HCT116 (cell line): ENCODE measurements around the gene PSKH1. TPM values are rescaled to one million over a fixed set of nuclear protein-coding genes. Genes with fewer than 3 reads are reported as not detected.

Experiments used
- ATAC-seq: fragments of 200-7000 bp; cut with Tn5 transposase; 2 replicates; pipeline ENCODE4 v1.9.1; 2020; ENCODE audit warnings: mild to moderate bottlenecking, moderate library complexity
- BruUV-seq: library from RNA; stranded (reverse); fragments of 400-500 nt; replicated peaks from 2 replicates; lab custom pipeline; 2021; lab: Mats Ljungman, UMichigan
- CTCF ChIA-PET: fragments of 300-600 bp; sonication (Branson Sonifier 250); formaldehyde crosslinking; loops from one replicate; lab custom pipeline; 2021; ENCODE audit warnings: antibody characterized with exemption; lab: Charles Lee
- POLR2A ChIA-PET: fragments of 300-600, 350-600 bp; sonication (Branson Sonifier 250); formaldehyde crosslinking; loops from one replicate; lab custom pipeline; 2021; ENCODE audit warnings: antibody characterized with exemption; lab: Charles Lee
- RAD21 ChIA-PET, 2 experiments: fragments of 300-600 bp; sonication (Branson Sonifier 250); formaldehyde crosslinking; loops; one replicate each; lab custom pipeline; 2023; ENCODE audit warnings: low total read pairs in 2 of 2; ENCODE audit not compliant: uncharacterized antibody in 2 of 2, unreplicated experiment in 2 of 2, low non-redundant PET in 1 of 2; lab: Charles Lee
- DNase-seq: peaks from one replicate; pipeline ENCODE4 v3.0.0-alpha.2; 2010; ENCODE audit warnings: low read depth, low spot score
- H2AFZ ChIP-seq: fragments of 200-600 bp; shearing (Covaris generic), sonication (generic); 2 replicates; pipeline ENCODE4 v1.6.1; 2017; ENCODE audit warnings: low read depth, mixed run types, mixed read lengths, antibody characterized with exemption, low read length; ENCODE audit not compliant: poor library complexity, severe bottlenecking
- H3K27ac ChIP-seq: 2 replicates; pipeline ENCODE4 v1.5.1; 2012; ENCODE audit warnings: low read depth, low read length
- H3K27me3 ChIP-seq: fragments of 200-600 bp; sonication (generic); 2 replicates; pipeline ENCODE4 v1.6.1; 2016; ENCODE audit warnings: mixed run types, low read length, mixed read lengths; ENCODE audit not compliant: insufficient read depth
- H3K36me3 ChIP-seq, 2 experiments: fragments of 200-500 bp in 1 of 2; fragments of 200-600 bp in 1 of 2; sonication (Bioruptor generic) in 1 of 2; sonication (generic) in 1 of 2; 2 replicates each; pipeline versions ENCODE4 v1.5.1 to v1.6.1; 2014 to 2016; ENCODE audit warnings: low read length in 2 of 2, inconsistent platforms in 1 of 2, mixed read lengths in 1 of 2, mixed run types in 1 of 2; ENCODE audit not compliant: insufficient read depth in 2 of 2, control insufficient read depth in 1 of 2
- H3K4me1 ChIP-seq, 2 experiments: fragments of 200-600 bp in 1 of 2; sonication (generic) in 1 of 2; 2 replicates each; pipeline versions ENCODE4 v1.5.1 to v1.6.1; 2012 to 2017; ENCODE audit warnings: low read length in 2 of 2, inconsistent platforms in 1 of 2, mild to moderate bottlenecking in 1 of 2, mixed read lengths in 1 of 2, mixed run types in 1 of 2, moderate library complexity in 1 of 2; ENCODE audit not compliant: insufficient read depth in 2 of 2, control insufficient read depth in 1 of 2
- H3K4me2 ChIP-seq: fragments of 200-600 bp; sonication (generic); 2 replicates; pipeline ENCODE4 v1.6.1; 2017; ENCODE audit warnings: mixed run types, low read length, mixed read lengths
- H3K4me3 ChIP-seq, 2 experiments: fragments of 200-600 bp in 1 of 2; sonication (generic) in 1 of 2; replicated peaks in 1 of 2; 2 replicates each; pipeline ENCODE4 v1.5.1; 2011 to 2016; ENCODE audit warnings: low read length in 2 of 2, control low read depth in 1 of 2, low read depth in 1 of 2, mild to moderate bottlenecking in 1 of 2, mixed read lengths in 1 of 2, mixed run types in 1 of 2
- H3K79me2 ChIP-seq: fragments of 200-600 bp; sonication (generic); 2 replicates; pipeline ENCODE4 v1.6.1; 2017; ENCODE audit warnings: mild to moderate bottlenecking, mixed run types, low read length, moderate library complexity, mixed read lengths; ENCODE audit not compliant: insufficient read depth
- H3K9ac ChIP-seq: fragments of 200-600 bp; sonication (generic); 2 replicates; pipeline ENCODE4 v1.6.1; 2016; ENCODE audit warnings: low read length, mixed read lengths
- H3K9me2 ChIP-seq: fragments of 200-600 bp; sonication (generic), shearing (Covaris generic); 2 replicates; pipeline ENCODE4 v1.6.1; 2017; ENCODE audit warnings: mixed run types, mild to moderate bottlenecking, moderate library complexity; ENCODE audit not compliant: insufficient read depth
- H3K9me3 ChIP-seq, 2 experiments: fragments of 200-500 bp in 1 of 2; fragments of 200-600 bp in 1 of 2; sonication (Bioruptor generic) in 1 of 2; sonication (generic) in 1 of 2; 2 replicates each; pipeline ENCODE4 v1.6.1; 2014 to 2017; ENCODE audit warnings: low read length in 2 of 2, mixed read lengths in 2 of 2, inconsistent platforms in 1 of 2, low read depth in 1 of 2, mild to moderate bottlenecking in 1 of 2, mixed run types in 1 of 2, moderate library complexity in 1 of 2; ENCODE audit not compliant: control insufficient read depth in 1 of 2, insufficient read depth in 1 of 2
- H4K20me1 ChIP-seq: fragments of 200-600 bp; sonication (generic), shearing (Covaris generic); 2 replicates; pipeline ENCODE4 v1.6.1; 2017; ENCODE audit warnings: mixed run types, mild to moderate bottlenecking, moderate library complexity; ENCODE audit not compliant: insufficient read depth
- CBX3 ChIP-seq: IDR thresholded peaks from 2 replicates; pipeline ENCODE4 v1.6.1; 2012; ENCODE audit warnings: low read depth
- CEBPB ChIP-seq: IDR thresholded peaks from 2 replicates; pipeline ENCODE4 v1.6.1; 2012; ENCODE audit warnings: low read depth
- EGR1 ChIP-seq: IDR thresholded peaks from 2 replicates; pipeline ENCODE4 v1.6.1; 2012; ENCODE audit warnings: low read depth
- ELF1 ChIP-seq: IDR thresholded peaks from 2 replicates; pipeline ENCODE4 v1.6.1; 2012; ENCODE audit warnings: low read depth, borderline replicate concordance
- EZH2phosphoT487 ChIP-seq: fragments of 200-600 bp; IDR thresholded peaks from 2 replicates; pipeline ENCODE4 v1.6.1; 2018; ENCODE audit warnings: antibody characterized with exemption, borderline replicate concordance
- FOSL1 ChIP-seq: IDR thresholded peaks from 2 replicates; pipeline ENCODE4 v1.6.1; 2012; ENCODE audit warnings: low read depth
- JUND ChIP-seq: IDR thresholded peaks from 2 replicates; pipeline ENCODE4 v1.6.1; 2012
- MAX ChIP-seq: IDR thresholded peaks from 2 replicates; pipeline ENCODE4 v1.6.1; 2012
- POLR2A ChIP-seq: IDR thresholded peaks from 2 replicates; pipeline ENCODE4 v1.7.0; 2011; ENCODE audit warnings: borderline replicate concordance; ENCODE audit not compliant: insufficient read depth, insufficient read length; ENCODE audit errors: extremely low read depth
- POLR2AphosphoS5 ChIP-seq: IDR thresholded peaks from 2 replicates; pipeline ENCODE4 v1.6.1; 2011; ENCODE audit warnings: mild to moderate bottlenecking, low read depth, low read length, moderate library complexity
- SIN3A ChIP-seq: IDR thresholded peaks from 2 replicates; pipeline ENCODE4 v1.6.1; 2012; ENCODE audit warnings: low read depth
- SP1 ChIP-seq: IDR thresholded peaks from 2 replicates; pipeline ENCODE4 v1.6.1; 2012; ENCODE audit warnings: low read depth
- YY1 ChIP-seq: IDR thresholded peaks from 2 replicates; pipeline ENCODE4 v1.6.1; 2011; ENCODE audit warnings: low read length, low read depth, moderate library complexity, mild to moderate bottlenecking; ENCODE audit not compliant: insufficient replicate concordance; ENCODE audit errors: extremely low read depth
- ZFX ChIP-seq: fragments of 450-650 bp; IDR thresholded peaks from 2 replicates; pipeline ENCODE4 v1.6.1; 2017
- intact Hi-C: fragments of 100-400 bp; cut with micrococcal nuclease; formaldehyde crosslinking; loops from 2 replicates; pipeline ENCODE4 v1.10.0; 2022
- total RNA-seq: library from RNA; stranded (reverse); gene quantifications from one replicate; pipeline ENCODE4 v1.2.1, GENCODE V29; 2021; ENCODE audit not compliant: unreplicated experiment
- TF ChIP-seq, protein P1 (sequence below): IDR thresholded peaks from 2 replicates; pipeline ENCODE4 v1.6.1; 2012; ENCODE audit warnings: low read depth
- TF ChIP-seq, protein P2 (sequence below), 3 experiments: fragments of 200-600 bp in 1 of 3; sonication (generic) in 1 of 3; IDR thresholded peaks in 2 of 3; conservative IDR thresholded peaks in 1 of 3; 2 replicates each; pipeline ENCODE4 v1.5.1; 2012 to 2017; ENCODE audit warnings: low read depth in 2 of 3, low read length in 2 of 3, antibody characterized with exemption in 1 of 3, borderline replicate concordance in 1 of 3, control low read depth in 1 of 3, mild to moderate bottlenecking in 1 of 3, mixed read lengths in 1 of 3, mixed run types in 1 of 3, moderate library complexity in 1 of 3; ENCODE audit not compliant: insufficient read depth in 1 of 3
- TF ChIP-seq, protein P3 (sequence below): IDR thresholded peaks from 2 replicates; pipeline ENCODE4 v1.6.1; 2012

PSKH1 gene
- total RNA-seq, 1 experiment from 2014 or later: 16.2 TPM

DNA sequence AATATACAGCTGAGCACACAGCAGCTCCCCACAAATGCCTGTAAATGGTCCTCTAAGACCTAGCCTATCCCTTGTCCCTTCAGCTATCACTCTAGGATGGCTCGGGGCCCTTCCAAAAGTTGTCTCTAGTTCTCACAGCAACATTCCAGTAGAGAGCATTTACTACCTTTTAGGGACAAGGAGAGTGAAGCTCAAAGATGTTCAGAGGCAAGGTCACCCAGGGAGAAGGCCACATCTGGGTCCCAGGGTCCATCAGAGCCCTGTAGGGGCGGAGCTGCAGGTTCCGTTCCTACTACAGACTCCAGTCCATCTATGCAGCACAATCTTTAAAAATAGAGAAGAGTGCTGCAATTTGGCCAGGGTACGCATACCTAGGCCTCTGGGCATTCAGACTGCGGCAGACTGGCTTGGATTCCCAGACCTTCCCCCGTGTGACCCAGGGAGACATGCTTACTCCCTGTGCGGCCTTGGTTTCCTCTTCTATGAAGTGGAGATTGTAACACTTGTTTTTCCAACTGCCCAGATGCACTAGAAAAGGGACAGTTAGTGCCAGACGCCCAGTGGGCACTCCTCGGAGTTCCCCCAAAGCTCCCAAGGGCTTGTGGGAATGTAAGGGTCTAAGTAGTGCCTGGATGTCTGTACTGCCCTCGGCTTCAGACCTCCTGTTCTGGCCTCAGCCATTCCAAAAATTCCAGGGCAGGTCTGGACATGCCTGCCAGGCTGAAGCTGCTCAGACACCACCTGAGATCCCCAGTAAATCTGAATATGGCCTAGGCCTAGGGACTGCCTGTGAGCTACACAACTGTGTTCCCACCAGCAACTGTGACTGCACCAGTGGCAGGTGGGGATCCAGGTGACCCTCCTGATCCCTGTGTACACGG, 72.9 kb downstream of the PSKH1 start:
- POLR2A ChIA-PET: no interaction called here
- Histone ChIP-seq H3K79me2 (peaks cover 32% of the 10 kb centered on the region), H3K27ac (peak overlapping the region; percentile 87), H3K4me3 (peak overlapping the region; percentile 13 to 86; a peak in 3 of 4 replicates), H3K4me2 (peak overlapping the region; percentile 87), H4K20me1 (no peaks in the 10 kb centered on the region), H3K4me1 (peaks cover 21 to 26% of the 10 kb centered on the region in 2 experiments), H3K36me3 (peaks cover 0 to 3% of the 10 kb centered on the region in 2 experiments; a peak in 1 of 4 replicates), H3K9ac (peak overlapping the region; percentile 92), H3K9me3 (no peaks in the 10 kb centered on the region), H3K9me2 (no peaks in the 10 kb centered on the region), H2AFZ (no peak overlapping the region), H3K27me3 (no peaks in the 10 kb centered on the region)
- intact Hi-C loops: no loop called here
- DNase-seq (no peak), ATAC-seq (no peak)
- CTCF ChIA-PET: no interaction called here
- TF ChIP-seq MAX: no peak
- TF ChIP-seq SIN3A: no peak
- TF ChIP-seq, protein P1, sequence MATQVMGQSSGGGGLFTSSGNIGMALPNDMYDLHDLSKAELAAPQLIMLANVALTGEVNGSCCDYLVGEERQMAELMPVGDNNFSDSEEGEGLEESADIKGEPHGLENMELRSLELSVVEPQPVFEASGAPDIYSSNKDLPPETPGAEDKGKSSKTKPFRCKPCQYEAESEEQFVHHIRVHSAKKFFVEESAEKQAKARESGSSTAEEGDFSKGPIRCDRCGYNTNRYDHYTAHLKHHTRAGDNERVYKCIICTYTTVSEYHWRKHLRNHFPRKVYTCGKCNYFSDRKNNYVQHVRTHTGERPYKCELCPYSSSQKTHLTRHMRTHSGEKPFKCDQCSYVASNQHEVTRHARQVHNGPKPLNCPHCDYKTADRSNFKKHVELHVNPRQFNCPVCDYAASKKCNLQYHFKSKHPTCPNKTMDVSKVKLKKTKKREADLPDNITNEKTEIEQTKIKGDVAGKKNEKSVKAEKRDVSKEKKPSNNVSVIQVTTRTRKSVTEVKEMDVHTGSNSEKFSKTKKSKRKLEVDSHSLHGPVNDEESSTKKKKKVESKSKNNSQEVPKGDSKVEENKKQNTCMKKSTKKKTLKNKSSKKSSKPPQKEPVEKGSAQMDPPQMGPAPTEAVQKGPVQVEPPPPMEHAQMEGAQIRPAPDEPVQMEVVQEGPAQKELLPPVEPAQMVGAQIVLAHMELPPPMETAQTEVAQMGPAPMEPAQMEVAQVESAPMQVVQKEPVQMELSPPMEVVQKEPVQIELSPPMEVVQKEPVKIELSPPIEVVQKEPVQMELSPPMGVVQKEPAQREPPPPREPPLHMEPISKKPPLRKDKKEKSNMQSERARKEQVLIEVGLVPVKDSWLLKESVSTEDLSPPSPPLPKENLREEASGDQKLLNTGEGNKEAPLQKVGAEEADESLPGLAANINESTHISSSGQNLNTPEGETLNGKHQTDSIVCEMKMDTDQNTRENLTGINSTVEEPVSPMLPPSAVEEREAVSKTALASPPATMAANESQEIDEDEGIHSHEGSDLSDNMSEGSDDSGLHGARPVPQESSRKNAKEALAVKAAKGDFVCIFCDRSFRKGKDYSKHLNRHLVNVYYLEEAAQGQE: no peak
- TF ChIP-seq POLR2AphosphoS5: no peak
- no peak for TF ChIP-seq EGR1
- no peak for TF ChIP-seq CBX3
- no peak for TF ChIP-seq EZH2phosphoT487
- TF ChIP-seq FOSL1: no peak
- no peak for TF ChIP-seq ZFX
- TF ChIP-seq YY1: no peak
- TF ChIP-seq, protein P2, sequence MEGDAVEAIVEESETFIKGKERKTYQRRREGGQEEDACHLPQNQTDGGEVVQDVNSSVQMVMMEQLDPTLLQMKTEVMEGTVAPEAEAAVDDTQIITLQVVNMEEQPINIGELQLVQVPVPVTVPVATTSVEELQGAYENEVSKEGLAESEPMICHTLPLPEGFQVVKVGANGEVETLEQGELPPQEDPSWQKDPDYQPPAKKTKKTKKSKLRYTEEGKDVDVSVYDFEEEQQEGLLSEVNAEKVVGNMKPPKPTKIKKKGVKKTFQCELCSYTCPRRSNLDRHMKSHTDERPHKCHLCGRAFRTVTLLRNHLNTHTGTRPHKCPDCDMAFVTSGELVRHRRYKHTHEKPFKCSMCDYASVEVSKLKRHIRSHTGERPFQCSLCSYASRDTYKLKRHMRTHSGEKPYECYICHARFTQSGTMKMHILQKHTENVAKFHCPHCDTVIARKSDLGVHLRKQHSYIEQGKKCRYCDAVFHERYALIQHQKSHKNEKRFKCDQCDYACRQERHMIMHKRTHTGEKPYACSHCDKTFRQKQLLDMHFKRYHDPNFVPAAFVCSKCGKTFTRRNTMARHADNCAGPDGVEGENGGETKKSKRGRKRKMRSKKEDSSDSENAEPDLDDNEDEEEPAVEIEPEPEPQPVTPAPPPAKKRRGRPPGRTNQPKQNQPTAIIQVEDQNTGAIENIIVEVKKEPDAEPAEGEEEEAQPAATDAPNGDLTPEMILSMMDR (IDR thresholded peaks at IDR 0.05 in 2 of 3, conservative IDR thresholded peaks at IDR 0.05 in 1 of 3; ENCODE audit: borderline replicate concordance in 1 of 3, insufficient read depth in 1 of 3, low read depth in 2 of 3, low read length in 2 of 3): no peak
- no peak for TF ChIP-seq CEBPB
- TF ChIP-seq POLR2A: no peak
- no peak for TF ChIP-seq SP1
- TF ChIP-seq, protein P3, sequence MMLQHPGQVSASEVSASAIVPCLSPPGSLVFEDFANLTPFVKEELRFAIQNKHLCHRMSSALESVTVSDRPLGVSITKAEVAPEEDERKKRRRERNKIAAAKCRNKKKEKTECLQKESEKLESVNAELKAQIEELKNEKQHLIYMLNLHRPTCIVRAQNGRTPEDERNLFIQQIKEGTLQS: no peak
- no peak for TF ChIP-seq JUND
- no peak for TF ChIP-seq ELF1
- RAD21 ChIA-PET: no interaction called here
- no TSS peak for BruUV-seq
